Body of pancreas (tissue), 4 donors: Measurements from ENCODE around the gene PNPLA7. TPM values are rescaled to one million over a fixed set of nuclear protein-coding genes. Genes with fewer than 3 reads are reported as not detected.

Source experiments
- ATAC-seq: fragments of 150-250 bp; one replicate; pipeline ENCODE4 v1.9.1; 2016
- DNase-seq, 4 donors: peaks; one replicate each; pipeline ENCODE4 v3.0.0-alpha.2; 2019
- H3K27ac ChIP-seq, 4 donors: fragments of 200-600 bp; sonication (generic); 1 replicate in 3 of 4; 2 replicates in 1 of 4; pipeline versions ENCODE4 v1.5.1 to v1.6.1; 2016 to 2019; ENCODE audit warnings: mild to moderate bottlenecking in 1 of 4, mixed read lengths in 1 of 4, moderate library complexity in 1 of 4
- H3K27me3 ChIP-seq, 2 donors: fragments of 200-600 bp; sonication (generic); one replicate each; pipeline ENCODE4 v1.6.0; 2016; ENCODE audit warnings: mild to moderate bottlenecking in 1 of 2
- H3K36me3 ChIP-seq, 2 donors: fragments of 200-600 bp; sonication (generic); replicated peaks in 1 of 2; 2 replicates each; pipeline ENCODE4 v1.5.1; 2016; ENCODE audit warnings: low read depth in 2 of 2; ENCODE audit not compliant: insufficient read depth in 1 of 2
- H3K4me1 ChIP-seq: fragments of 200-600 bp; sonication (generic); one replicate; pipeline ENCODE4 v1.6.0; 2016
- H3K4me3 ChIP-seq, 2 donors: fragments of 200-600 bp; sonication (generic); 1 replicate in 1 of 2; 2 replicates in 1 of 2; pipeline ENCODE4 v1.5.1; 2016 to 2019
- H3K9me3 ChIP-seq, 3 donors: fragments of 200-600 bp; sonication (generic); 1 replicate in 2 of 3; 2 replicates in 1 of 3; pipeline ENCODE4 v1.5.1; 2016
- POLR2A ChIP-seq, 3 donors: fragments of 450-650 bp; IDR thresholded peaks; one replicate each; pipeline ENCODE4 v1.6.1; 2016; ENCODE audit warnings: antibody characterized with exemption in 3 of 3, mild to moderate bottlenecking in 2 of 3
- WGBS, 2 donors: methylation state at CpG; one replicate each; pipeline ENCODE4 v1.1.5; 2017; 5-methylcytosine and 5-hydroxymethylcytosine counted together
- intact Hi-C: fragments of 100-400 bp; cut with DNase I; formaldehyde crosslinking; loops from one replicate; pipeline ENCODE4 v1.15.1; 2023
- total RNA-seq, 2 donors: library from RNA; depleted of rRNA; stranded (reverse); fragments of >200 nt; gene quantifications; one replicate each; pipeline ENCODE4 v1.1.0, GENCODE V29; 2016
- TF ChIP-seq, protein P1 (sequence below), 7 experiments: fragments of 450-650 bp in 4 of 7; fragments of 200-600 bp in 3 of 7; sonication (generic) in 3 of 7; IDR thresholded peaks; one replicate each; pipeline ENCODE4 v1.5.1; 2016 to 2019; ENCODE audit warnings: antibody characterized with exemption in 7 of 7

The PNPLA7 gene
- total RNA-seq, 2 donors from 2014 or later: 16.1 to 27.7 TPM

DNA sequence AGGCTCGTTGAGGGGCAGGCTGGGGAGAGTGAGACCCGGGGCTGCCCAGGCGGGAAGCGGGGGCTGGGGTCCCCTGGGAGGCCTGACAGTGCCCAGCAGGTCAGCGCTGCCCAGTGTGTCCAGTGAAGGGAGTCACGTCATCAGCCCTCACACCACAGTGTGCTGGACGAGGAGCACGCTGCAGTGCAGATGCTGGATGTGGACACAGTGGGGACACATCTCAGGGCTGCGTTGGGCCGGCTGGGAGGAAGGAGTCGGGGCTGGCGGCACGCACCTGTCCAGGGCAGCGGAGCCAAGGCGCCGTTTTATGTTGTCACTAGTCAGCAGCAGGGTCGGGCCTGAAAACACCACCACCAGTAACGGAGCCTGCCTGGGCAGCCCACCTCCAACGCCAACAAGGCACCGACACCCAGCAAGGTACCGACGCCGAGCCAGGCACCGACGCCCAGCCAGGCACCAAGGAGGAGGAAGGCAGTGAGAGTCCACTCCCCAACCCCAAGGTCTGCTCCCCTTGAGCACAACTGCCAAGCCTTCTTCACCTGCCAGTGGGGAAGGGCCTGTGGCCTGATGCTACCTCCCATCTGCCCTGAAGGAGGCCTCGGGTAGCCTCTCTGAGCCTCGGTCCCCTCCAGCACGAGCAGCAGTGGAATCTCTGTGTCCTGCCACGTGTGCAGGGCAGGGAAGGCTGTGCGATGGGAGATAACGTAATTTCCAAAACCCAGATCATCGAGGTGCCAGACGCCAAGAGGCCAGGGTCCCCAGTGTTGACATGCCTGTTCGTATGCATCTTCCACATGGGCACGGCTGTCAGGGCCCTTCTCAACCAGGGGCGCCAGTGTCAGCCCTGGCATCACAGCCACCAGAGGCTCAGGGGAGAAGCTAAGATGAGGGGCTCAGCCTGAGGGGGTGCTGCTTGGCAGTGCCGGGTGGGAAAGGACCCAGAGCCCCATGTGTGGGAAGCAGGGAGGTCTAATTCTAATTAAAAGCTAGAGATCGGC is 69.2 kb downstream of the PNPLA7 start:
- no peak for DNase-seq
- 92% methylated on average over 19 to 38 of the region's 38 CpGs for WGBS, 2 donors
- TF ChIP-seq POLR2A (IDR thresholded peaks at IDR 0.05): no peak
- TF ChIP-seq, protein P1, sequence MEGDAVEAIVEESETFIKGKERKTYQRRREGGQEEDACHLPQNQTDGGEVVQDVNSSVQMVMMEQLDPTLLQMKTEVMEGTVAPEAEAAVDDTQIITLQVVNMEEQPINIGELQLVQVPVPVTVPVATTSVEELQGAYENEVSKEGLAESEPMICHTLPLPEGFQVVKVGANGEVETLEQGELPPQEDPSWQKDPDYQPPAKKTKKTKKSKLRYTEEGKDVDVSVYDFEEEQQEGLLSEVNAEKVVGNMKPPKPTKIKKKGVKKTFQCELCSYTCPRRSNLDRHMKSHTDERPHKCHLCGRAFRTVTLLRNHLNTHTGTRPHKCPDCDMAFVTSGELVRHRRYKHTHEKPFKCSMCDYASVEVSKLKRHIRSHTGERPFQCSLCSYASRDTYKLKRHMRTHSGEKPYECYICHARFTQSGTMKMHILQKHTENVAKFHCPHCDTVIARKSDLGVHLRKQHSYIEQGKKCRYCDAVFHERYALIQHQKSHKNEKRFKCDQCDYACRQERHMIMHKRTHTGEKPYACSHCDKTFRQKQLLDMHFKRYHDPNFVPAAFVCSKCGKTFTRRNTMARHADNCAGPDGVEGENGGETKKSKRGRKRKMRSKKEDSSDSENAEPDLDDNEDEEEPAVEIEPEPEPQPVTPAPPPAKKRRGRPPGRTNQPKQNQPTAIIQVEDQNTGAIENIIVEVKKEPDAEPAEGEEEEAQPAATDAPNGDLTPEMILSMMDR (IDR thresholded peaks at IDR 0.05): no peak

DNA sequence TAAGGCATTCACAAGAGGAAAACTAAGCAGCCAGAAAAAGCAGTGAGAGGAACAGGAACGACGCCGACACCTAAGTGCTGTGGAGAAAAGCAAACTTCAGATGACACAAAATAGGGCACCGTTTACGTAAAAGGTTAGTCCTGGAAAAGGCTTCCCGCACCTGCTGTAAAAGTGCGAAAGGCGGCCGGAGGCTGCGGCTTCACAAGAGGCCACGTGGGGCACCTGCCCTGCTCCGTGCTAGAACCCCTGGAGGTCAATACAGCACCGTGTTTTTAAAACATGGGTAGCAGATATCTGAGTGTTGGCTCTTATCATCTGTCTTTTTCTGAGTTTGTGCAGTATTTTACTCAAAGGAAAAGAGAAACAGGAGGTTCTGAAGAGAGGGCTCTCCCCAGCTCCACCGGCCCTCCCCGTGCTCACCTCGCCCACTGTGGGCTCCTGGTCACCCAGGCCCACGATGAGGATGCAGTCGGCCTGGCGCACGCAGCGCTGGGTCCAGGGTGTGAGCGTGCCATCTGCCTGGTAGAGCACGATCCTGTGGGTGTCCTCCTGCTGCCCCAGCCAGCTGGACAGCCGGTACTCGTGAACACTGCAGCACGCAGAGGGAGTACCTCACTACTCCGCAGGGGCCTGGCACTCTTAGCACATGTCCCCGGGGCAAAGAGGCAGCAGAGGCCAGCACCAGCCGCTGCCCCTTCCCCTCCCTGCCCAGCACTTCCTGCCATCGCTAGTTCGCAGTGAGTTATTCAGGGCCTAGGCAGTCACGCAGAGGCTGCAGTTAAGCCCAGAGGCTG is 70.1 kb downstream of the PNPLA7 start:
- no peak for TF ChIP-seq POLR2A (IDR thresholded peaks at IDR 0.05)
- TF ChIP-seq, protein P1 (IDR thresholded peaks at IDR 0.05): no peak
- 91 to 93% methylated on average over 22 to 26 of the region's 32 CpGs for WGBS, 2 donors
- DNase-seq (no peak), ATAC-seq (no peak)
- Histone ChIP-seq H3K27ac (no peak overlapping the region), H3K4me1 (no peaks in the 10 kb centered on the region), H3K27me3 (no peaks in the 10 kb centered on the region), H3K9me3 (peaks cover 0 to 7% (median 0%) of the 10 kb centered on the region in 3 donors), H3K36me3 (no peaks in the 10 kb centered on the region), H3K4me3 (no peak overlapping the region)
- intact Hi-C loops: no loop called here

More for the DNA sequence above, 69.2 kb downstream of the PNPLA7 start:
- Histone ChIP-seq H3K27me3 (no peaks in the 10 kb centered on the region), H3K4me3 (no peak overlapping the region), H3K9me3 (peaks cover 0 to 2% (median 0%) of the 10 kb centered on the region in 3 donors), H3K27ac (no peak overlapping the region), H3K36me3 (no peaks in the 10 kb centered on the region), H3K4me1 (no peaks in the 10 kb centered on the region)
- ATAC-seq: no peak
- intact Hi-C loops: no loop called here

DNA sequence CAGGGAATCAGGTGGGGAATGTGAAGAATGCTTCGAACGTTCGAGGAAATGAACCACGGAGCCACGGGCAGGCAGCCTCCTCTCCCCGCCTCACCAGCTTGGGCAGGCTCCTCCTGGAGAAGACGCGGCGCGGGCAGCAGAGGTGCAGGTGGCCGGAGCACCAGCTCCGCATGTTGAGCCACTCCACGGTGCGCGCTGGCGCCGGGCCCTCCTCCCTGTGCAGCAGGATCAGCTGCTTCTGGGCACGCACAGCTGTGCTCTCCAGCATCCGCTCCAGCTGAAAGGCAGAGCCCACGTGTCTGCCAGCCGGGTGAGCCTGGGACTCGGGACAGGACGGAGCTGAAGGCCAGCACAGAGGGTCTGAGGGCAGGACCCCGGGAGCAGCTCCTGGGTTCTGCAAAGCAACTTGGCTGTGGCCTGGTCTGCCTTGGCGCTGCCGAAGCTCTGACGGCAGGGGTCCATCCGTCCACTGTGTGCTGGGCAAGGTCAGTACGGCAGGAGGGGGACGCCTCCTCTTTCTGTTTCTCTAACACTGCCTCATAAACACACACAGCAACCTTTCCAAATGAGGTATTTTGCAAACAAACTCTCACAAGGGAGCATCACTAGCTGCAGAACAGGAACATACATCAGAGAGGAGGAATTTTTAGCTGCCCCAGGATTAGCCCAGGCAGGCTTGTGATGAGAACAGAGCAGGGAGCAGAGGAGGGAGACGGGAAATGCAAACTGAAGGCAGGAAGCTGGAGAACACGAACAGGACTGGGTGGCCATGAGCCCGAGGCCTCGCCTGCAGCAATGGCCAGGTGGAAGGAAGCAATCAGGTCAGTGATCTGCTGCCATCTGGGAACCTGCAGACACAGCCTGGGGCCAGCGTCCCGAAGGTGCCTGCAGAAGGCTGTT is 71.0 kb downstream of the PNPLA7 start:
- TF ChIP-seq, protein P1 (IDR thresholded peaks at IDR 0.05): no peak
- no peak for TF ChIP-seq POLR2A (IDR thresholded peaks at IDR 0.05)
- DNase-seq: no peak
- intact Hi-C loops: no loop called here
- no peak for ATAC-seq
- Histone ChIP-seq H3K4me1 (no peaks in the 10 kb centered on the region), H3K9me3 (peaks cover 0 to 7% (median 0%) of the 10 kb centered on the region in 3 donors), H3K27me3 (no peaks in the 10 kb centered on the region), H3K36me3 (no peaks in the 10 kb centered on the region), H3K27ac (no peak overlapping the region), H3K4me3 (no peak overlapping the region)
- WGBS, 2 donors: 78 to 80% methylated on average over 12 to 36 of the region's 36 CpGs

DNA sequence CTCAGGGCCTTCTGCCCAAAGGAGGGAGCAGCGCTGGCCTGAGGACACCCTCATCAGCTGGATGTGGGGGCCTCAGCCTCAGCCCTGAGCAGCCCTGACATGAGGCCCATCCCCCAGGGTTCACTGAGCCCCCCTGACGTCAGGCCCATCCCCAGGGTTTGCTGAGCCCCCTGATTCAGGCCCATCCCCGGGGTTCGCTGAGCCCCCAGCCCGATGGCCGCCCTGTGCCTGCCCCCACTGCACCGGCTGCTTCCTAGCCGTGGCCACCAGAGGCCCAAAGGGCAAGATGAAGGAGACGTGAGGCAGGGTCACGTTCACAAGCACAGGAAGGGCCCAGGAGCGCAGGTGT is 71.6 kb downstream of the PNPLA7 start:
- peaks cover 0 to 7% (median 0%) of the 10 kb centered on the region in 3 donors for H3K9me3 ChIP-seq
- H3K36me3 ChIP-seq: no peaks in the 10 kb centered on the region
- H3K4me3 ChIP-seq: no peak overlapping the region
- ATAC-seq (no peak), DNase-seq (no peak)
- WGBS, 2 donors: 79 to 88% methylated on average over 5 to 11 of the region's 11 CpGs
- H3K27ac ChIP-seq: no peak overlapping the region
- intact Hi-C loops: no loop called here
- no peaks in the 10 kb centered on the region for H3K27me3 ChIP-seq
- no peaks in the 10 kb centered on the region for H3K4me1 ChIP-seq
- TF ChIP-seq, protein P1 (IDR thresholded peaks at IDR 0.05): no peak
- TF ChIP-seq POLR2A (IDR thresholded peaks at IDR 0.05): no peak
